Ovary (tissue), 9 donors: ENCODE data around the gene GPR108. TPM values are rescaled to one million over a fixed set of nuclear protein-coding genes. Genes with fewer than 3 reads are reported as not detected.
"Not testable (repeated sequence)": the region's sequence is repeated elsewhere in the genome, so short reads cannot be mapped to it uniquely, and the experiment has no call there.

Experiments used
- DNase-seq, 5 donors: peaks; one replicate each; pipeline ENCODE4 v3.0.0-alpha.2; 2019 to 2020
- H3K27ac ChIP-seq, 2 donors: fragments of 200-600 bp; one replicate each; pipeline versions ENCODE4 v1.5.1 to v1.8.0; 2019 to 2022
- H3K27me3 ChIP-seq: fragments of 200-600 bp; one replicate; pipeline ENCODE4 v1.8.0; 2022
- H3K36me3 ChIP-seq: fragments of 200-600 bp; sonication (generic); one replicate; pipeline ENCODE4 v1.5.1; 2019
- H3K4me1 ChIP-seq: one replicate; pipeline ENCODE4 v1.8.1; 2013; ENCODE audit warnings: mild to moderate bottlenecking, moderate library complexity; ENCODE audit not compliant: insufficient read depth
- H3K4me3 ChIP-seq: fragments of 200-600 bp; sonication (generic); one replicate; pipeline ENCODE4 v1.5.1; 2017
- H3K9me3 ChIP-seq, 2 donors: fragments of 200-600 bp in 1 of 2; sonication (generic) in 1 of 2; one replicate each; pipeline versions ENCODE4 v1.5.1 to v1.8.1; 2013 to 2019; ENCODE audit warnings: mild to moderate bottlenecking in 1 of 2, moderate library complexity in 1 of 2
- CTCF ChIP-seq, 3 donors: fragments of 450-650 bp in 2 of 3; fragments of 200-600 bp in 1 of 3; IDR thresholded peaks; one replicate each; pipeline versions ENCODE4 v1.5.1 to v1.8.0; 2016 to 2022; ENCODE audit warnings: antibody characterized with exemption in 3 of 3, mild to moderate bottlenecking in 1 of 3
- EP300 ChIP-seq: sonication (generic); formaldehyde crosslinking; IDR thresholded peaks from one replicate; pipeline ENCODE4 v1.6.1; 2017; ENCODE audit warnings: antibody characterized with exemption
- POLR2A ChIP-seq: fragments of 450-650 bp; IDR thresholded peaks from one replicate; pipeline ENCODE4 v1.6.1; 2017; ENCODE audit warnings: antibody characterized with exemption, mild to moderate bottlenecking, moderate library complexity
- WGBS, 3 donors: extraction: QIAGEN DNeasy Blood & Tissue Kit in 1 of 3; methylation state at CpG; one replicate each; pipeline versions ENCODE4 v1.1.5 to v1.1.7; 2013 to 2017; 5-methylcytosine and 5-hydroxymethylcytosine counted together
- intact Hi-C, 4 donors: fragments of 100-400 bp; cut with DNase I; formaldehyde crosslinking; loops; one replicate each; pipeline versions ENCODE4 v1.11.0 to v1.15.1; 2022 to 2023
- polyA plus RNA-seq, 2 donors: library from polyadenylated mRNA; stranded (reverse); fragments of 200-250 nt in 1 of 2; fragments of 350-450 nt in 1 of 2; fragmentation: Illumina TruSeq in 1 of 2; extraction: RNeasy Lipid Tissue Mini Kit (QIAGEN cat#74804) in 1 of 2; gene quantifications; one replicate each; pipeline ENCODE4 v1.2.3, GENCODE V29; 2013 to 2014
- total RNA-seq, 7 donors: library from RNA; depleted of rRNA in 2 of 7; stranded (reverse); fragments of >200 nt in 2 of 7; fragmentation: NEBNext Ultra II Directional in 3 of 7; extraction: Animal tissue kit (Norgen Biotek cat#: 25700) in 3 of 7; gene quantifications; one replicate each; pipeline versions ENCODE4 v1.1.0 to v1.2.4, GENCODE V29; 2016 to 2023
- donor health status: DM: no; HTN: no; CAD: no; lungs with moderate emphysema.
- donor health status: DM: no; HTN: no; CAD: no.
- donor health status: Bipolar disorder and iron deficiency.
- donor health status: DM: yes; HTN: yes; CAD: no.
- donor health status: DM: no; HTN: no; CAD: no.
- donor health status: DM: yes; HTN: yes; CAD: no.

The GPR108 gene
- total and polyA plus RNA-seq, 9 donors, result 34.0 to 76.6 (median 61.0) TPM

DNA sequence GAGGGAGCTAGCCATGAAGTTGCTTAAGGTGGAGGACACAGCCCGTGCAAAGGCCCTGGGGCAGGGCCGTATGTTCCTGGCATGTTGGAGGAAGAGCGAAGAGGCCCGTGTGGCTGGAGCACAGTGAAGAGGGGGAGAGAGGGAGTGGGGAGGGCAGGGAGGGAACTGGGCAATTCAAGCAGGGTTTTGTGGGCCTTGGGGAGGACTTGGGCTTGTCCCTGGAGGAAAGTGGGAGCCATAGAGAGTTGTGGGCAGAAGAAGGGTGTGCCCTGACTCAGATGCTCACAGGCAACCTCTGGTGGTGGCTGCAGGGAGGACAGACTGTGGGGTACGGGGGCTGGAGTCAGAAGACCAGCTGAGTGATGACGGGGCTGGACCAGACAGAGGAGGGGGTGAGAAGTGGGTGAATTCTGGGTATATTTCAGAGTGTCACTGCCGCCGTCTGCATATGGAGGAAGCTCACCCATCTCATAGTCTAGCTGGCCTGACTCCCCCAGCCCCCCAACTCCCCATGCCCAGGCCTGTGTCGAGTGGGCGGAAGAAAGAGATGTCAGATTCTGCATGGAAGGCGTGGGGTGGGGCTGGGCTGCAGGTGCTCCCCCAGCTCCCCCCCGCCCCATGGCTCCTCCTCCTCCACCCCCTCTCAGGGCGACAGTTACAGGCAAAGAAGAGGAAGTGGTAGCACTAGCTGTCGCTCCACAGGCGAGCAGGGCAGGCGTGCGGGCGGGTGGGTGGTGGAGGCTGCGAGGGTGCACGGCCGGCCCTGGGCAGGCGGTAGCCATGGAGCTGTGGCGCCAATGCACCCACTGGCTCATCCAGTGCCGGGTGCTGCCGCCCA is 34.9 kb upstream of the GPR108 start, which contains the start of gene VAV1:
TSS of gene VAV1 (plus strand) at position 681 of the 838 bp plus-strand sequence. CDS start at position 781, 100 bp downstream.
- Histone ChIP-seq H3K4me1 (peaks cover 2% of the 10 kb centered on the region), H3K27ac (no peak within 1 kb of the TSS), H3K36me3 (no peaks in the 10 kb centered on the region), H3K27me3 (peaks cover 5% of the 10 kb centered on the region), H3K4me3 (peak within 1 kb of the TSS; percentile 10), H3K9me3 (no peaks in the 10 kb centered on the region)
- TF ChIP-seq CTCF (IDR thresholded peaks at IDR 0.05) (no peak), POLR2A (no peak), EP300 (no peak)
- WGBS, 3 donors, result 51 to 61% (median 54%) methylated on average over 18 to 25 of the region's 25 CpGs
- DNase-seq, result no peak
- intact Hi-C loops, result no loop called here

DNA sequence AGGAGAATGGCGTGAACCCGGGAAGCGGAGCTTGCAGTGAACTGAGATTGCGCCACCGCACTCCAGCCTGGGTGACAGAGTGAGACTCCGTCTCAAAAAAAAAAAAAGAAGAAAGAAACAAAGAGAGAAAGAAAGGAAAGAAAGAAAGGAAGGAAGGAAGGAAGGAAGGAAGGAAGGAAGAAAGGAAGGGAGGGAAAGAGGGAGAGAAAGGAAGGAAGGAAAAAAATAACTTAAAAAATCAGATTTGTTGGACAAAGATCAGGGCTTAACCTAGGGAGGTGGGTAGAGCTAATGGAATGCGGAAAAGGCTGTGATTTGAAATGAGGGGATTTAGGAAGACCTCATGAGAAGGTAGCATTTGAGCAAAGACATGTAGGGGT is 34.3 kb upstream of the GPR108 start:
- H3K27me3 ChIP-seq, H3K4me1 ChIP-seq, intact Hi-C loops, H3K4me3 ChIP-seq, DNase-seq, H3K36me3 ChIP-seq, H3K9me3 ChIP-seq, H3K27ac ChIP-seq: not testable (repeated sequence)
- 85 to 88% (median 86%) methylated on average over 7 of the region's 7 CpGs for WGBS, 3 donors

- intact Hi-C loops, result loop anchor here in 1 of 4 donors (10.0 kb wide), 1 partner anchor 134 kb away; no protein-coding TSS in a partner anchor
- peaks cover 2% of the 10 kb centered on the region for H3K4me1 ChIP-seq
- H3K27me3 ChIP-seq, result peaks cover 8% of the 10 kb centered on the region
- H3K27ac ChIP-seq, result no peak overlapping the region
- DNase-seq, result no peak
- no peak overlapping the region for H3K4me3 ChIP-seq
- H3K9me3 ChIP-seq, result no peaks in the 10 kb centered on the region
- TF ChIP-seq CTCF (IDR thresholded peaks at IDR 0.05) (no peak), EP300 (no peak), POLR2A (no peak)
- 52 to 55% (median 54%) methylated on average over 11 of the region's 11 CpGs for WGBS, 3 donors
- no peaks in the 10 kb centered on the region for H3K36me3 ChIP-seq
Measured at GRCh38 chr19:6769006-6769619, 31.7 kb upstream of the GPR108 start.

- Histone ChIP-seq H3K27ac (no peak overlapping the region), H3K36me3 (no peaks in the 10 kb centered on the region), H3K9me3 (no peaks in the 10 kb centered on the region), H3K4me3 (no peak overlapping the region), H3K4me1 (peaks cover 2% of the 10 kb centered on the region), H3K27me3 (peaks cover 8% of the 10 kb centered on the region)
- no peak for DNase-seq
- no peak for TF ChIP-seq EP300
- no peak for TF ChIP-seq POLR2A
- TF ChIP-seq CTCF (IDR thresholded peaks at IDR 0.05), result no peak
- intact Hi-C loops, result loop anchor here in 1 of 4 donors (10.0 kb wide), 1 partner anchor 134 kb away; no protein-coding TSS in a partner anchor
- WGBS, 3 donors, result 60 to 73% (median 62%) methylated on average over 8 of the region's 8 CpGs
Measured at GRCh38 chr19:6768236-6768785, 30.9 kb upstream of the GPR108 start.
